SK-N-SH treated with all-trans-retinoic acid at 6 μM for 48 hours (cell line): ENCODE results near the gene OSGIN1.

ENCODE experiments used
- ATAC-seq: fragments of 200-7000 bp; cut with Tn5 transposase; 3 replicates; pipeline ENCODE4 v1.9.1; 2020; ENCODE audit warnings: mild to moderate bottlenecking, moderate library complexity
- ARNTL ChIP-seq: fragments of 450-650 bp; formaldehyde crosslinking; IDR thresholded peaks from 2 replicates; pipeline ENCODE4 v1.5.0; 2020; ENCODE audit warnings: low read depth, mild to moderate bottlenecking, moderate library complexity, borderline replicate concordance
- BACH2 ChIP-seq: fragments of 250-450 bp; sonication (Bioruptor Pico); IDR thresholded peaks from 2 replicates; pipeline ENCODE4 v1.9.0; 2021; ENCODE audit warnings: mild to moderate bottlenecking, borderline replicate concordance
- CREB5 ChIP-seq: fragments of 250-450 bp; sonication (Bioruptor Pico); IDR thresholded peaks from 2 replicates; pipeline ENCODE4 v1.5.1; 2020; ENCODE audit warnings: low read depth, mild to moderate bottlenecking, moderate library complexity
- CSDC2 ChIP-seq: fragments of 250-450 bp; sonication (Bioruptor Pico); IDR thresholded peaks from 2 replicates; pipeline ENCODE4 v1.5.0; 2020; ENCODE audit warnings: mild to moderate bottlenecking, moderate library complexity
- CSRNP3 ChIP-seq: fragments of 250-450 bp; sonication (Bioruptor Pico); IDR thresholded peaks from 2 replicates; pipeline ENCODE4 v1.5.1; 2021; ENCODE audit warnings: mild to moderate bottlenecking, moderate library complexity
- ESRRG ChIP-seq: fragments of 250-450 bp; sonication (Bioruptor Pico); IDR thresholded peaks from 2 replicates; pipeline ENCODE4 v1.6.1; 2021; ENCODE audit warnings: mild to moderate bottlenecking
- GLIS3 ChIP-seq: fragments of 250-450 bp; sonication (Bioruptor Pico); IDR thresholded peaks from 2 replicates; pipeline ENCODE4 v1.5.0; 2020; ENCODE audit warnings: mild to moderate bottlenecking, moderate library complexity
- ISL1 ChIP-seq: fragments of 250-450 bp; sonication (Bioruptor Pico); IDR thresholded peaks from 2 replicates; pipeline ENCODE4 v2.1.2; 2022; ENCODE audit warnings: mild to moderate bottlenecking, moderate library complexity
- OSR1 ChIP-seq: fragments of 250-450 bp; sonication (Bioruptor Pico); IDR thresholded peaks from 2 replicates; pipeline ENCODE4 v1.8.0; 2022; ENCODE audit warnings: moderate library complexity, mild to moderate bottlenecking, inconsistent platforms
- PATZ1 ChIP-seq: fragments of 250-450 bp; sonication (Bioruptor Pico); IDR thresholded peaks from 2 replicates; pipeline ENCODE4 v1.8.0; 2020; ENCODE audit warnings: mild to moderate bottlenecking, moderate library complexity, borderline replicate concordance
- POU6F1 ChIP-seq: fragments of 250-450 bp; sonication (Bioruptor Pico); IDR thresholded peaks from 2 replicates; pipeline ENCODE4 v1.8.0; 2021; ENCODE audit warnings: low read depth, mild to moderate bottlenecking, moderate library complexity, borderline replicate concordance
- PPARA ChIP-seq: fragments of 250-450 bp; sonication (Bioruptor Pico); IDR thresholded peaks from 2 replicates; pipeline ENCODE4 v1.5.0; 2020; ENCODE audit warnings: mild to moderate bottlenecking, borderline replicate concordance
- RARB ChIP-seq: fragments of 250-450 bp; sonication (Bioruptor Pico); IDR thresholded peaks from 2 replicates; pipeline ENCODE4 v1.8.0; 2021; ENCODE audit warnings: mild to moderate bottlenecking, moderate library complexity
- SNAI2 ChIP-seq: fragments of 250-450 bp; sonication (Bioruptor Pico); IDR thresholded peaks from 2 replicates; pipeline ENCODE4 v1.5.0; 2020; ENCODE audit warnings: mild to moderate bottlenecking, moderate library complexity
- TOX ChIP-seq: fragments of 250-450 bp; sonication (Bioruptor Pico); IDR thresholded peaks from 2 replicates; pipeline ENCODE4 v1.8.0; 2021; ENCODE audit warnings: mild to moderate bottlenecking, moderate library complexity, borderline replicate concordance
- ZC3H10 ChIP-seq: fragments of 250-450 bp; sonication (Bioruptor Pico); IDR thresholded peaks from 2 replicates; pipeline ENCODE4 v1.5.1; 2021; ENCODE audit warnings: mild to moderate bottlenecking, moderate library complexity
- ZFP3 ChIP-seq: fragments of 250-450 bp; sonication (Bioruptor Pico); IDR thresholded peaks from 2 replicates; pipeline ENCODE4 v1.5.0; 2020; ENCODE audit warnings: mild to moderate bottlenecking, moderate library complexity
- ZNF70 ChIP-seq: fragments of 450-650 bp; formaldehyde crosslinking; IDR thresholded peaks from 2 replicates; pipeline ENCODE4 v1.5.0; 2020; ENCODE audit warnings: mild to moderate bottlenecking, moderate library complexity
- ZNF8 ChIP-seq: fragments of 450-650 bp; formaldehyde crosslinking; IDR thresholded peaks from 2 replicates; pipeline ENCODE4 v1.5.0; 2020; ENCODE audit warnings: mild to moderate bottlenecking, moderate library complexity

OSGIN1 gene

DNA sequence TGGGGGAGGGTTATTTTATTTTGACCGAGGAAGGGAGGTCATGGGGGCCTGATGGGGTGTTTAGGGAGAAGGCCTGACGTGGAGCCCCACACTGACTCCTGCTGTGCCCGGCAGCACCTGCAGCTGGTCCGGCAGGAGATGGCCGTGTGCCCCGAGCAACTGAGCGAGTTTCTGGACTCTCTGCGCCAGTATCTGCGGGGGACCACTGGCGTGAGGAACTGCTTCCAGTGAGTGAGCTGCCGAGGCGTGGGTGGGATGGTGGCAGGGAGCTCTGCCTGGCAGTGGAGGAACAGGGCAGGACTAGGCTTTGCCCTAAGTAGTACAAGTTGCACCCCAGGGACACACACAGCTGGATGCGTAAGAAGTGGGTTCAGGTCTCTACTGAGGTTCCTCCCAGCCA lies 45.1 kb downstream of the OSGIN1 start (continued):
- TF ChIP-seq PATZ1 (no peak), POU6F1 (CRISPR knock-in tag) (no peak)
- TF ChIP-seq, all 23 proteins: peak for 0

DNA sequence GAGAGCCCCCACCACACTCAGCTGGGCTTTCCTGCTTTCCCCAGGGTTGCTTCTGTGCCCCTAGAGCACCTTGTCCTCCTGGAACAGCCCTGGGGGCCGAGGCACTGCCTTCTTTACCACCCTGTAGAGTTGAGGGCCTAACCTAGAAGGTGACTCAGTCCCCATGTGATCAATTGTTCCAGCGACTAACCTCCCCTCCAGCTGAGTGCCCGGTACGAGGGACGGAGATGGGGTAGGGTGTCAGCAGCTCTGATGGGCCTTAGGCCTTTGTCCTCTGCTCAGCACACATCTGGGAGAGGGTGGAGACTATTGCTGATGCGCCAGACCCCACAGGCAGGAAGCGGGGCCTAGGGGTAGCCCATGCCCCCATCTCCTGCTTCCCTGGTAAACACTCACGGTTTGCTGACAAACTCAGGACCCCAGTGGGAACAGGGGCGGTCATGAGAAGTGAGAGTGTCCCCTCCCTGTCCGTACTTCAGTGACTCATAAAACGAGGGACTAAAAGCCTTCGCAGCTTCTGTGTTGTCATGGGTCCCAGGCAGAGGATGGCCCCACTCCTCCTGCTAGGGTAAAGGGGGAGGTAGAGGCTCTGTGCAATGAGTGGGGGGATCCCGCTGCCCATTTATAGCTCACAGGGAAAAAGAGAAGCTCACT lies 48.1 kb downstream of the OSGIN1 start:
- TF ChIP-seq ZNF8 (CRISPR knock-in tag): no peak
- TF ChIP-seq BACH2 (CRISPR knock-in tag): no peak
- TF ChIP-seq, all 23 proteins: peak for 0
- ATAC-seq: no peak

DNA sequence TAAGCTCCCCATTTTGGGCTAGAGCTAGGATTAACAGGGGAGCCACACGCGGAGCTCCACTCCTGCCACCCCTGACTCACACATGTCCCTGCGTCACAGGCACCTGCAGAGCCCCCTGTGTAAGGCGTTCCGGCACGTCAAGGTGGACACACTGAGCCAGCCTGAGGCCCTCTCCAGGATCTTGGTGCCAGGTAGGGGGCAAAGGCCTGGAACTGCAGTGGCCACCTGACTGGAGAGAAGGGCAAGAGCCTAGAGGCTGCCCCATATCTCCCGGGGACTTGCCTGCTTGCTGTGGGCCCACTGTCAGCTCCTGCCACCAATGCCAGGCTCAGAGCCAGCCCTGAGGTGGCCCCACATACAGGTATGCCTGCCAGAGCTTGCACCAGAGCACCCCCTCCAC lies 48.7 kb downstream of the OSGIN1 start:
- ATAC-seq: no peak
- no peak for TF ChIP-seq CSRNP3 (CRISPR knock-in tag)
- TF ChIP-seq PPARA: no peak
- TF ChIP-seq ZNF8 (CRISPR knock-in tag): no peak
- no peak for TF ChIP-seq ISL1 (CRISPR knock-in tag)
- no peak for TF ChIP-seq CREB5 (CRISPR knock-in tag)
- no peak for TF ChIP-seq GLIS3 (CRISPR knock-in tag)
- TF ChIP-seq ZC3H10 (CRISPR knock-in tag): no peak

DNA sequence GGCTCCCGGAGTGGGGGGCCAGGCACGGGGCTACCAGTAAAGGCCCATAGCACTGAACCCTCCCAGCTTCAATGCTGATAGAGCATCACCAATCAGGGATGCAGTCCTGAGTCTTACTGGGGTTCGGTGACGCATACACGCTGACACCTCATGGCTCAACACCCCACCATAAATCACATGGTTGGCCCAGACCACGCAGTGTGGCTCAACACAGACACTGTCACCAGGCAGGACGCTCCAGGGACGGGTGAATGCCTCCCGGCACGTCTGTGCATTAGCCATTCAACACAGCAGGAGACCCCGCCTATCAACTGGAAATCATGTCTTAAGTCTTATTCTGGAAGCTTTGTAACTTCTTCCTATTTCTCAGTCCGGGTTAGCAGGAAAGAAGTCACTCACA lies 50.0 kb downstream of the OSGIN1 start:
- ATAC-seq: no peak
- TF ChIP-seq ZNF8 (CRISPR knock-in tag) (no peak), SNAI2 (CRISPR knock-in tag) (no peak), ZC3H10 (CRISPR knock-in tag) (no peak), POU6F1 (CRISPR knock-in tag) (no peak), PATZ1 (no peak), TOX (CRISPR knock-in tag) (no peak), ISL1 (CRISPR knock-in tag) (no peak), BACH2 (CRISPR knock-in tag) (no peak), OSR1 (CRISPR knock-in tag) (no peak), PPARA (no peak), ZFP3 (CRISPR knock-in tag) (no peak), ESRRG (CRISPR knock-in tag) (no peak), ARNTL (CRISPR knock-in tag) (no peak), CSDC2 (CRISPR knock-in tag) (no peak), RARB (CRISPR knock-in tag) (no peak), ZNF70 (CRISPR knock-in tag) (no peak), CSRNP3 (CRISPR knock-in tag) (no peak)
